Muscle of arm (tissue), 12 donors: ENCODE data around the gene FBLN7. TPM values are rescaled to one million over a fixed set of nuclear protein-coding genes. Genes with fewer than 3 reads are reported as not detected.

Experiments
- DNase-seq: peaks from one replicate; pipeline ENCODE4 v3.0.0-alpha.2; 2013
- polyA plus RNA-seq, 12 donors: library from polyadenylated mRNA; unstranded; fragments of 120-200 nt; gene quantifications; one replicate each; pipeline ENCODE4 v1.2.1, GENCODE V29; 2013; ENCODE audit not compliant: insufficient read length in 12 of 12

FBLN7 gene
- polyA plus RNA-seq, 12 donors: 7.4 to 12.8 (median 10.6) TPM; not detected in 1

DNA sequence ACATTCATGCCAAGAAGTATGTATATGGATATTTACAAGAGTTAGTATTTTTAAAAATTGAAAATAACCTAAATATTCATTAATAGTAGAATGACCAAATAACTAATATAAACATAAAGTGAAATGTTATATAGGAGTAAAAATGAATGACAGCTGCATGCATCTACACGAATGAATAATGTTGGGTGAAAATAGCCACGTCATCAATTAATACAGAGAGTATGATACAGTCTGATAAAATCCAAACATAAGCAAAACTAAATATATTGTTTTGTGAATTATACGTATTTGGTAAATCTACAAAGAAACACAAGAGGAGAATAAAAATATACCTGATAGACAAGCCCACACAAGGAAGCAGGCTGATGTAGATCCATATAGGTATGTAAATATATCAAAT is 92.2 kb downstream of the FBLN7 start:
- no peak for DNase-seq

Other genes with a start within 250 kb of the FBLN7 start
- 1 to 10 TPM in 11 of 12 donors, not detected in 1; 2.4 to 9.1 (median 4.3) TPM for gene MERTK, start 239.8 kb upstream of the FBLN7 start, polyA plus RNA-seq
- 10 to 100 TPM in 11 of 12 donors, not detected in 1; 12.4 to 26.2 (median 19.7) TPM for gene TMEM87B, start 83.1 kb upstream of the FBLN7 start, polyA plus RNA-seq
- 10 to 100 TPM in 11 of 12 donors, not detected in 1; 10.2 to 27.1 (median 16.9) TPM for gene ZC3H8, start 116.7 kb downstream of the FBLN7 start, polyA plus RNA-seq
- gene ZC3H6, start 137.2 kb downstream of the FBLN7 start, polyA plus RNA-seq: 10 to 100 TPM in 1 of 12 donors, 1 to 10 TPM in 10, not detected in 1; 5.1 to 11.5 (median 6.9) TPM